Subcutaneous adipose tissue (tissue), 4 donors: ENCODE measurements around the gene CREB1. TPM values are rescaled to one million over a fixed set of nuclear protein-coding genes. Genes with fewer than 3 reads are reported as not detected.

ENCODE experiments used
- total RNA-seq, 4 donors: library from RNA; depleted of rRNA; stranded (reverse); fragments of >200 nt; gene quantifications; one replicate each; pipeline ENCODE4 v1.1.0, GENCODE V29; 2016
- TF ChIP-seq, protein P1 (sequence below): fragments of 450-650 bp; IDR thresholded peaks from one replicate; pipeline ENCODE4 v1.5.1; 2016; ENCODE audit warnings: low read depth, mild to moderate bottlenecking, control low read depth, antibody characterized with exemption, moderate library complexity

CREB1 gene
- total RNA-seq, 4 donors from 2014 or later, result 39.4 to 75.5 (median 54.0) TPM

GRCh38 chr2:207497596-207497995, 32.2 kb upstream of the CREB1 start:
- TF ChIP-seq, protein P1, sequence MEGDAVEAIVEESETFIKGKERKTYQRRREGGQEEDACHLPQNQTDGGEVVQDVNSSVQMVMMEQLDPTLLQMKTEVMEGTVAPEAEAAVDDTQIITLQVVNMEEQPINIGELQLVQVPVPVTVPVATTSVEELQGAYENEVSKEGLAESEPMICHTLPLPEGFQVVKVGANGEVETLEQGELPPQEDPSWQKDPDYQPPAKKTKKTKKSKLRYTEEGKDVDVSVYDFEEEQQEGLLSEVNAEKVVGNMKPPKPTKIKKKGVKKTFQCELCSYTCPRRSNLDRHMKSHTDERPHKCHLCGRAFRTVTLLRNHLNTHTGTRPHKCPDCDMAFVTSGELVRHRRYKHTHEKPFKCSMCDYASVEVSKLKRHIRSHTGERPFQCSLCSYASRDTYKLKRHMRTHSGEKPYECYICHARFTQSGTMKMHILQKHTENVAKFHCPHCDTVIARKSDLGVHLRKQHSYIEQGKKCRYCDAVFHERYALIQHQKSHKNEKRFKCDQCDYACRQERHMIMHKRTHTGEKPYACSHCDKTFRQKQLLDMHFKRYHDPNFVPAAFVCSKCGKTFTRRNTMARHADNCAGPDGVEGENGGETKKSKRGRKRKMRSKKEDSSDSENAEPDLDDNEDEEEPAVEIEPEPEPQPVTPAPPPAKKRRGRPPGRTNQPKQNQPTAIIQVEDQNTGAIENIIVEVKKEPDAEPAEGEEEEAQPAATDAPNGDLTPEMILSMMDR, result no peak

- TF ChIP-seq, protein P1, result no peak
These were observed 31.3 kb upstream of the CREB1 start for GRCh38 chr2:207498427-207498826.

DNA sequence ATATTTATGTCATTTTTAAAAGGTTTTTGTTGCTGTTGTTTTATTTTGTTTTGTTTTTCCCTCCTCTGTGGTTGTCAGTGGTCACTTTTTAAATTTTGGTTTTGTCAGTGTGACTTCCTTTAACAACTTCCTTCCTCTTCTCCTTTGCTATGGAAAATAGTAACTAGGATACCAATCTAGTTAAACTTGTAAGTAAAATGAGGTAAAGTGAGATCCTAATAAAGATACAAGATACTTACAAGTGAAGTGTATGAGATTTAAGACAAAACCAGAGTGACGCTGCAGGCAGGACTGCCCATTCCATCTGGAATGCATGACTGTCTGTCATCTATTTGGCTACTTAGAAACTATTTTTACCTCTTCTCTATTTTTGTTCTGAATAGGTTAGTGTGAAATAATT, 30.6 kb upstream of the CREB1 start:
- TF ChIP-seq, protein P1, result no peak

- TF ChIP-seq, protein P1, result no peak
These were observed 27.8 kb upstream of the CREB1 start for GRCh38 chr2:207501802-207502576.

- TF ChIP-seq, protein P1, result no peak
These were observed 27.1 kb upstream of the CREB1 start for GRCh38 chr2:207502577-207503198.

DNA sequence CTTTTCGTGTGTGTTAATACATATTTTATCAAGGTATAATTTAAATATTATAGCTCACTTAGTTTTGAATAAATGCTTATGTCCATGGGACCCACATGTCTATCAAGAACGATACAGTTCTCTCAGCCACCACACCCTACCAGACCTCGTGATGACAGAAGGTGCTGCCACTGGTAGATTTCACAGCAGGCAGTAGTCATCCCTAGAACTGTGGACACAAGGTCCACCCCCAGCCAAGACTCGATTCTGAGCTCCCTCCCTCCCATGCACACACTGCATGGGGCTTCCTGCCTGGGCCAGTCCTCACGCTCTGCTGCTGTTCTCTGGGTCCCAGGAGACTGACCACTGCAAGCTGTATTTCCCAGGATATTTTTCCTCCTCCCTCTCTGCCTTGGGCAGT, 26.5 kb upstream of the CREB1 start:
- TF ChIP-seq, protein P1, result no peak

DNA sequence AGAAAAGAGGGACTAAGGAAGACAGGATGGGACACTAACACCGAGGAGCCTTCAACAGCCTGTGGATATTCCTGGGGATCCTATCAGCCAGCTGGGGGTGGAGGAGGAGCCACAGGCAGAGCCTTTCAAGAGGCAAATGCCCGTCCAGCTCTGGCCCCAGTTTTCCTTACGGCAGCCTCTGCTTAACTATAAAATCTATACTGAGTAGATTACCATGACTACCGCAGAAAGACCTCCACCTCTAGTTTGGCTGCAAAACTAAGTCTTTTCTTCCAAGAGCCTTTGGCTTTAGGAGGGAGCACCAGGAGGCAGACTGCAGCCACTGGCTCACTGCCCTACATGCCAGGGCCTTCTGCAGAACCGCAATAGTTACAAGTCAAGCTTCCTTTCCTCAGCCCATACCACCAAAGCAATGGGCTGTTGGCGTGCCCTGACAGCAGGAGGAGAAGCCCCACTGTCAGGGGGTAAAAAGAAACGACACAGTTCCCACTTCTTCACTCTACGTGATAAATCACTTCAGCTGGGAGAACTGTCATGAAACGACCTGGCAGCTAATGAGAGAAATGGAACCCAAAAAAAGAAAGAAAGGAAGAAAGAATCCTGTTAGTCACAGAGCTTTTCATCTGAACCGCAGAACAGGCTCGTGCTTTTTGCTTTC, 25.1 kb upstream of the CREB1 start:
- TF ChIP-seq, protein P1, result no peak
